Measurements from ENCODE around the gene MALRD1.

- TF ChIP-seq, protein P1, sequence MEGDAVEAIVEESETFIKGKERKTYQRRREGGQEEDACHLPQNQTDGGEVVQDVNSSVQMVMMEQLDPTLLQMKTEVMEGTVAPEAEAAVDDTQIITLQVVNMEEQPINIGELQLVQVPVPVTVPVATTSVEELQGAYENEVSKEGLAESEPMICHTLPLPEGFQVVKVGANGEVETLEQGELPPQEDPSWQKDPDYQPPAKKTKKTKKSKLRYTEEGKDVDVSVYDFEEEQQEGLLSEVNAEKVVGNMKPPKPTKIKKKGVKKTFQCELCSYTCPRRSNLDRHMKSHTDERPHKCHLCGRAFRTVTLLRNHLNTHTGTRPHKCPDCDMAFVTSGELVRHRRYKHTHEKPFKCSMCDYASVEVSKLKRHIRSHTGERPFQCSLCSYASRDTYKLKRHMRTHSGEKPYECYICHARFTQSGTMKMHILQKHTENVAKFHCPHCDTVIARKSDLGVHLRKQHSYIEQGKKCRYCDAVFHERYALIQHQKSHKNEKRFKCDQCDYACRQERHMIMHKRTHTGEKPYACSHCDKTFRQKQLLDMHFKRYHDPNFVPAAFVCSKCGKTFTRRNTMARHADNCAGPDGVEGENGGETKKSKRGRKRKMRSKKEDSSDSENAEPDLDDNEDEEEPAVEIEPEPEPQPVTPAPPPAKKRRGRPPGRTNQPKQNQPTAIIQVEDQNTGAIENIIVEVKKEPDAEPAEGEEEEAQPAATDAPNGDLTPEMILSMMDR (conservative IDR thresholded peaks at IDR 0.05 in 1 of 2, IDR thresholded peaks at IDR 0.05 in 1 of 2; ENCODE audit: extremely low read depth in 1 of 2, insufficient read depth in 1 of 2, low read depth in 1 of 2, low read length in 2 of 2), result no peak
- no peak for TF ChIP-seq EZH2 (IDR thresholded peaks at IDR 0.05; ENCODE audit: borderline replicate concordance, low read length)
These were observed 280.0 kb downstream of the MALRD1 start for GRCh38 chr10:19328582-19328981.
